ENCODE data around the gene SLC7A4.

Gene SLC7A4

GRCh38 chr22:20980523-20980922, 51.8 kb downstream of the SLC7A4 start:
- no peak for DNase-seq

DNA sequence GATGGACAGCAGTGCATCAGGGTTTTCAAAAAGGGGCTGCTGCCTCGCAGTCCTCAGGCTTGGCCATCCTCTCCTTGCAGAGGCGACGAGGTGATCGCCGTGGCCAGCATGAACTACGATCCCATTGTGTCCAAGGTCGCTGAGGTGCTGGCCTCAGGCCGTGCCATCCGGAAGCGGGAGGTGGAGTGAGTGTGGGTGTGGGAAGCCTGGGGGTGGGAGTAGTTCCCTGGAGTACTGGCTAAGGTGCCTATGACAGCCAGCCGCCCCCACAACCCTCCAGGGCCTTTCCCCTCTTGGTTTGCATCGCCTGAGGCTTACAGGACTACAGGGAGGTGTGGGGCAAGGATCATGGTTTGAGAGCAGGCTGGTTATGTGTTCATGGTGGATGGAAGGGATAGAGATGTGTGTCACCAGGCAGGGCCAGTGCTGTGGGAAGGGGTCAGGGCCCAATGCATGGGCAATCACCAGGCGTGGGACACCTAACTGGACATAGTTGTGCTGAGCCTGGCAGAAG, 52.4 kb downstream of the SLC7A4 start:
- DNase-seq = no peak

GRCh38 chr22:20979243-20979809, 53.0 kb downstream of the SLC7A4 start:
- peak; percentile 62 for DNase-seq

All from CD4-positive, alpha-beta T cell treated with Interleukin-6 for 4 hours (primary cell).